ENCODE data around the gene MSLN.

MSLN gene

DNA sequence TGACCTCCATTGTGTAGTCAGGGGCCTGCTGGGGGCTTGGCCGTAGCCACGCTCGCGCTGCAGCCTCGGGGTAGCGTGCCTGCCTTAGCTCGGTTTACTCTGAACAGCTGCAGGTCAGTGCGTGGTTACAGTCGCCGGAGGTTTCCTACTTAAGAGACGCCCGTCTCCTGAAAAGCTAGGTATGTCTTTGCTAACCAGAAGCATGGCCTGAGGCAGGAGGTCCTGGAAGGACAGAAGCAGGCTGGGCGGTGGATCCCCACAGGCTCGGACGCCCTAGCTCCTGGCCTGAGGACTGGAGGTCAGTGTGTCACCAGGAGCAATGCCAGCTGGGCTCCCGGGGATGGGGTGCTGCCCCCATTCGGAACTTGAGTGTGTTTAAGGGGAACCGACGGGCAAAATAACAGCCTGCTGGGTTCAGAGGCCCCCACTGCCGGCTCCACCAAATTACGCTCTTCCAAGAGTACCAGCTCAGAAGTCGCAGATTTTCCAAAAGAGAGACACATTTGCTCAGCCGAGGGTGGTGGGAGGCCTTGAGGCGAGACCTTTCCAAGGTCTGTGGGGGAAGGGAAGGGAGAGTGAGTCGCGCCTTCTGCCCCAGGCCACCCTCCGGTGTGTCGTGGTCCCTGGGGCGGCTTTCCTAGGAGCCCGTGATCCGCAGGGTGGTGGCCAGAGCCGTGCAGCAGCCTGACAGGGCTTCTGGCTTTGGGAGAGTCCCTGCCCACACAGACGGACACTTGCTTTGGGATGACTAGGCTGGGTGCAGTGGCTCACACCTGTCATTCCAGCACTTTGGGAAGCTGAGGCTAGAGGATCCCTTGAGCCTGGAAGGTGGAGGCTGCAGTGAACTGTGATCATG is 43.9 kb downstream of the MSLN start:
- no peak for DNase-seq (ENCODE audit: low read depth, low spot score)

DNA sequence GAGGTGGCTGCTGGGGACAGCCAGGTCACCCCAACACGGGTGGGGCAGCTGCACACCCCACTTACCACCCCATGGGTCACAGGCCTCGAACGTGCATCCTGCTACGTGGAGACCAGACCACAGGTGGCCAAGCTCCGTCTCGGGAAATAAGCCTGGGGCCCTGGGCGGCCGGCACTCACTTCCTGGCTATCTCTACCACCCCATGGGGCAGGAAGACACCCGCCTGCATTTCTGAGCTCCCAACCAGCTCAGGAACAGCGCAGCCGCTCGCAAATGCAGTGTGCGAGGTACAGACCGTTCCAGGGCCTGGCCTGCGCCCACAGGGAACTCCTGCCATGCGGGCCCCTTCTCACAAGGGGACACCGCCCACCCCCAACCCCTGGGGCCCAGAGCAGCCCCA is 44.9 kb downstream of the MSLN start:
- no peak for DNase-seq (ENCODE audit: low read depth, low spot score)

- DNase-seq (ENCODE audit: low read depth, low spot score), result peak; percentile 60
These were observed 47.0 kb downstream of the MSLN start for GRCh38 chr16:807347-808084.

DNA sequence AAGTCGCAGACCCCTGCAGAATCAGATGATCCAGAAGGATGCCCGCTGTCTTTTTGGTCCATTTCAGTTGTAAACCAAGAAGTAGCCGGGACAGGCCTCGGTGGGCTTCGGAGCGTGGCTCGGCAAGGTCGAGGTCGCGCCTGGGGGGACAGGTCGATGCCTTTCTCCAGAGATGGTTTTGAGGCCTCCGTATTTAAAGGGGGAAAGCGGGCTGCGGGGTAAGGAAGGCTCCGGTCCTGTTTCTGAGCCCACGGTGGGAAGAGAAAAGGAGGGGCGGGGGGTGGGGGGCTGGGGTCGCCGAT is 47.5 kb downstream of the MSLN start:
- DNase-seq (ENCODE audit: low read depth, low spot score), result no peak

GRCh38 chr16:813204-813915 is 52.8 kb downstream of the MSLN start:
- peak; percentile 32 for DNase-seq (ENCODE audit: low read depth, low spot score)

GRCh38 chr16:813916-814412 is 53.4 kb downstream of the MSLN start:
- DNase-seq (ENCODE audit: low read depth, low spot score), result no peak

- no peak for DNase-seq (ENCODE audit: low read depth, low spot score)
These were observed 54.4 kb downstream of the MSLN start for GRCh38 chr16:814974-815373.

DNA sequence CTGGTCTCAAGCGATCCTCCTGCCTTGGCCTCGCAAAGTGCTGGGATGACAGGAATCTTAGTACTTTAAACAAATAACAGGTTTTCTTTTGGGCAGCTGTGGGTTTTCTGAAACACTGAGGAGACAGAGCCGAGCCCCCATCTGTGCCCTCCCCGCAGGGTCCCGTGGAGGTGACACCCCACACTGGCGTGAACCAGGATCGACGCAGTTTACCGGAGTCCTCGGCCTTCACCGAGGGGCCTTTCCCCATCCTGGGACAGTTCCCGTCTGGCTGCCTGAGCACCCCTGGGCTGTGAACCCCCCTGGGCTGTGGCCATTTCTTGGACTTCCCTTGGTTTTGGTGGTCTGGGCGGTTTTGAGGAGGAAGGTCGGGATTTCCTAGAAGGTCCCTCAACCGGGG is 55.3 kb downstream of the MSLN start:
- DNase-seq (ENCODE audit: low read depth, low spot score), result no peak

DNA sequence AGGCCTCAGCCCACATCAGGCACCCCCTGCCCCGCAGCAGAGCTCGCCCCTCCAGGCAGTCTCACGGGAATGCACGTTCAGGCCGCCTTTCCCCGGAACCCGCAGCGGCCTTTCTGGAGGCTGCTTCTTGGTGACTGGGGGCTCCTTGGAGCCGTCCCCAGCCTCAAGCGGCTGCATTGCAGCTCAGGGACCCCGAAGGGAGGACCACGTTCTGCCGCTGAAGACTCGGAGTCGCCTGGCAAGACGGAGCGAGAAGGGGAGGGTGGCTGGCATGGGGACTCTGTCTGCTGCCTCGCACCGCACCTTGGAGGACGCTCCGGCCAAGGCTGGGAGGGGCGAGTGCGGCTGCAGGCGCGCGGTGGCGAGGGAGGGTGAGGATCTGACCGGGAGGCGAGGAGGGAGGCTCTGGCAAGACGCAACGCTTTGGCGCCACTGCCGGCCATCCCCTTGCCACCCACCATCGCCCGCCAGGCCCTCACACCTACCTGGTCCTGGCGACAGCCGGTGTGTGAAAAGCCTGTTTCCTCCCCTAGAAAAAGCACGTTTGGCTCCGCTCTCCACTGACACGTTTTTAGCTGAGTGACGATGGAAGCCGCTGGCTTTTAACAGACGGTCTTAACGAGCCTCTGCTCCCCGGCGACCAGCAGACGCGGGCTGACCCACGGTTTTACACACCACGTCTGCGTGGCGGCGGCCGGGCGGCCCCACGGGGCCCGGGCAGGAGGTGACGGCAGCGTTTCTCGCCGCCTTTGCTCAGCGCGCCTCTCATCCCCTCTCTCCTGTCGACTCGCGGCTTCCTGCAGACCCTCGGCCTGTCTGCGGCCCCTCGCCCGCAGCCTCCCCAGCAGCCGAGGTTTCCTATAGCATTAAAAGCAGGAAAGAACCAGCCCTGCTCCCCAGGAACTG is 56.7 kb downstream of the MSLN start:
- DNase-seq (ENCODE audit: low read depth, low spot score), result no peak

- no peak for DNase-seq (ENCODE audit: low read depth, low spot score)
These were observed 57.6 kb downstream of the MSLN start for GRCh38 chr16:818132-818531.
